ENCODE results near the gene KLK10. TPM values are rescaled to one million over a fixed set of nuclear protein-coding genes. Genes with fewer than 3 reads are reported as not detected.

Gene KLK10
- total RNA-seq, 2 experiments from 2014 or later: not detected

DNA sequence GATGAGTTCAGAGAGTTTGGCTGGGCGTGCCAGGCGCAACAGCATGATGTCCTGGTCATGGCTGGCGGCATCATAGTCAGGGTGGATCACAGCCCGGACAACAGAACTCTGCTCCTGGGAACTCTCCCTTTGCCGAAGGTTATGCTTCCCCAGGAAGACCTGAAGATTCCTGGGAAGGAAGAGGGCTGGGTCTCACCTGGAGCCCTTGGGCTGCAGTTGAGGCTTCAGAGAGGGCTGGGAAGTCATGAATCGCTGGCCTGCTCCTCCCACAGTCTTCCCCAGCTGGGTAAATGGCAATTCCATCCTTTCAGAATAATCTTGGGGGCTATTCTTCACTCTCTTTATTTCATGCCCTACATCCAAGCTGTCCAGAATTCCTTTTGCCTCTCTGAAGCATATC lies 56.1 kb downstream of the KLK10 start:
- Mint-ChIP-seq H3K4me3 (no peak overlapping the region), H3K4me1 (ENCODE audit: low read depth) (no peaks in the 10 kb centered on the region), H3K27ac (no peak overlapping the region), H3K27me3 (peaks cover 64% of the 10 kb centered on the region), H3K9me3 (peaks cover 18% of the 10 kb centered on the region), H3K36me3 (ENCODE audit: low read depth) (peaks cover 4% of the 10 kb centered on the region)
- intact Hi-C loops (cut with DNase I, micrococcal nuclease): no loop called here
- H3K4me1 ChIP-seq (ENCODE audit: insufficient read depth, low read length): no peaks in the 10 kb centered on the region
- ATAC-seq (ENCODE audit: poor library complexity) (no peak), DNase-seq (no peak)
- no peak overlapping the region for H3K27ac ChIP-seq (ENCODE audit: low read depth in 1 of 2, low read length in 2 of 2)
- POLR2A ChIA-PET: no interaction called here
- H3K9me3 ChIP-seq (ENCODE audit: control insufficient read depth in 1 of 2, insufficient read depth in 1 of 2, low read length in 2 of 2): peaks cover 0 to 13% of the 10 kb centered on the region in 2 experiments
- H3K27me3 ChIP-seq (ENCODE audit: control insufficient read depth in 1 of 2, insufficient read depth in 2 of 2, low read length in 2 of 2): peaks cover 2 to 12% of the 10 kb centered on the region in 2 experiments
- H3K4me3 ChIP-seq (ENCODE audit: low read length): no peak overlapping the region
- TF ChIP-seq, protein P1, sequence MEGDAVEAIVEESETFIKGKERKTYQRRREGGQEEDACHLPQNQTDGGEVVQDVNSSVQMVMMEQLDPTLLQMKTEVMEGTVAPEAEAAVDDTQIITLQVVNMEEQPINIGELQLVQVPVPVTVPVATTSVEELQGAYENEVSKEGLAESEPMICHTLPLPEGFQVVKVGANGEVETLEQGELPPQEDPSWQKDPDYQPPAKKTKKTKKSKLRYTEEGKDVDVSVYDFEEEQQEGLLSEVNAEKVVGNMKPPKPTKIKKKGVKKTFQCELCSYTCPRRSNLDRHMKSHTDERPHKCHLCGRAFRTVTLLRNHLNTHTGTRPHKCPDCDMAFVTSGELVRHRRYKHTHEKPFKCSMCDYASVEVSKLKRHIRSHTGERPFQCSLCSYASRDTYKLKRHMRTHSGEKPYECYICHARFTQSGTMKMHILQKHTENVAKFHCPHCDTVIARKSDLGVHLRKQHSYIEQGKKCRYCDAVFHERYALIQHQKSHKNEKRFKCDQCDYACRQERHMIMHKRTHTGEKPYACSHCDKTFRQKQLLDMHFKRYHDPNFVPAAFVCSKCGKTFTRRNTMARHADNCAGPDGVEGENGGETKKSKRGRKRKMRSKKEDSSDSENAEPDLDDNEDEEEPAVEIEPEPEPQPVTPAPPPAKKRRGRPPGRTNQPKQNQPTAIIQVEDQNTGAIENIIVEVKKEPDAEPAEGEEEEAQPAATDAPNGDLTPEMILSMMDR (IDR thresholded peaks at IDR 0.05): no peak
- H3K36me3 ChIP-seq (ENCODE audit: insufficient read depth, low read length): no peaks in the 10 kb centered on the region
- CTCF ChIA-PET: no interaction called here

Other genes starting within 250 kb of the KLK10 start
- gene GPR32, start 249.2 kb downstream of the KLK10 start, total RNA-seq: not detected
- gene ACP4, start 229.3 kb downstream of the KLK10 start, total RNA-seq: not detected
- gene KLK1, start 195.9 kb downstream of the KLK10 start, total RNA-seq: not detected
- gene KLK15, start 186.1 kb downstream of the KLK10 start, total RNA-seq: not detected
- not detected for gene KLK3, start 164.8 kb downstream of the KLK10 start, total RNA-seq
- not detected for gene KLK2, start 146.3 kb downstream of the KLK10 start, total RNA-seq
- not detected for gene KLK4, start 108.3 kb downstream of the KLK10 start, total RNA-seq
- not detected for gene KLK5, start 66.7 kb downstream of the KLK10 start, total RNA-seq
- not detected for gene KLK6, start 50.1 kb downstream of the KLK10 start, total RNA-seq
- gene KLK7, start 35.8 kb downstream of the KLK10 start, total RNA-seq: not detected
- not detected for gene KLK8, start 18.1 kb downstream of the KLK10 start, total RNA-seq
- gene KLK11, start 6.9 kb upstream of the KLK10 start, total RNA-seq: not detected
- not detected for gene KLK12, start 15.3 kb upstream of the KLK10 start, total RNA-seq
- gene KLK13, start 45.4 kb upstream of the KLK10 start, total RNA-seq: not detected
- gene KLK14, start 63.2 kb upstream of the KLK10 start, total RNA-seq: under 1 TPM in 1 of 2 experiments, not detected in 1; 0.22 TPM
- 1 to 10 TPM; 1.4 to 1.6 TPM for gene CTU1, start 88.7 kb upstream of the KLK10 start, total RNA-seq
- gene SIGLEC9, start 105.2 kb upstream of the KLK10 start, total RNA-seq: under 1 TPM; 0.36 to 0.59 TPM
- gene SIGLEC7, start 122.6 kb upstream of the KLK10 start, total RNA-seq: under 1 TPM in 1 of 2 experiments, not detected in 1; 0.20 TPM
- gene CD33, start 205.4 kb upstream of the KLK10 start, total RNA-seq: 1 to 10 TPM in 1 of 2 experiments, under 1 TPM in 1; 0.60 to 1.7 TPM
- not detected for gene SIGLECL1, start 231.4 kb upstream of the KLK10 start, total RNA-seq